Activated CD4-positive, alpha-beta T cell treated with anti-CD3 and anti-CD28 coated beads, Interleukin-2, amount 50 U/mL, for 1 hour (primary cell): ENCODE data around the gene NFKB1.
"Not testable (repeated sequence)": the region's sequence is repeated elsewhere in the genome, so short reads cannot be mapped to it uniquely, and the experiment has no call there.

Source experiments
- DNase-seq: peaks from one replicate; pipeline ENCODE4 v3.0.0-alpha.2; 2020

The NFKB1 gene, protein sequence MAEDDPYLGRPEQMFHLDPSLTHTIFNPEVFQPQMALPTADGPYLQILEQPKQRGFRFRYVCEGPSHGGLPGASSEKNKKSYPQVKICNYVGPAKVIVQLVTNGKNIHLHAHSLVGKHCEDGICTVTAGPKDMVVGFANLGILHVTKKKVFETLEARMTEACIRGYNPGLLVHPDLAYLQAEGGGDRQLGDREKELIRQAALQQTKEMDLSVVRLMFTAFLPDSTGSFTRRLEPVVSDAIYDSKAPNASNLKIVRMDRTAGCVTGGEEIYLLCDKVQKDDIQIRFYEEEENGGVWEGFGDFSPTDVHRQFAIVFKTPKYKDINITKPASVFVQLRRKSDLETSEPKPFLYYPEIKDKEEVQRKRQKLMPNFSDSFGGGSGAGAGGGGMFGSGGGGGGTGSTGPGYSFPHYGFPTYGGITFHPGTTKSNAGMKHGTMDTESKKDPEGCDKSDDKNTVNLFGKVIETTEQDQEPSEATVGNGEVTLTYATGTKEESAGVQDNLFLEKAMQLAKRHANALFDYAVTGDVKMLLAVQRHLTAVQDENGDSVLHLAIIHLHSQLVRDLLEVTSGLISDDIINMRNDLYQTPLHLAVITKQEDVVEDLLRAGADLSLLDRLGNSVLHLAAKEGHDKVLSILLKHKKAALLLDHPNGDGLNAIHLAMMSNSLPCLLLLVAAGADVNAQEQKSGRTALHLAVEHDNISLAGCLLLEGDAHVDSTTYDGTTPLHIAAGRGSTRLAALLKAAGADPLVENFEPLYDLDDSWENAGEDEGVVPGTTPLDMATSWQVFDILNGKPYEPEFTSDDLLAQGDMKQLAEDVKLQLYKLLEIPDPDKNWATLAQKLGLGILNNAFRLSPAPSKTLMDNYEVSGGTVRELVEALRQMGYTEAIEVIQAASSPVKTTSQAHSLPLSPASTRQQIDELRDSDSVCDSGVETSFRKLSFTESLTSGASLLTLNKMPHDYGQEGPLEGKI

GRCh38 chr4:102500696-102501446 lies at the start of gene NFKB1:
Gene NFKB1 (plus strand): TSS chr4:102501359. CDS start chr4:102525519, 24,160 bp downstream.
- DNase-seq, result peak; percentile 77

GRCh38 chr4:102452854-102453253 lies 48.3 kb upstream of the NFKB1 start:
- no peak for DNase-seq

GRCh38 chr4:102453827-102454226 lies 47.3 kb upstream of the NFKB1 start:
- DNase-seq, result no peak

DNA sequence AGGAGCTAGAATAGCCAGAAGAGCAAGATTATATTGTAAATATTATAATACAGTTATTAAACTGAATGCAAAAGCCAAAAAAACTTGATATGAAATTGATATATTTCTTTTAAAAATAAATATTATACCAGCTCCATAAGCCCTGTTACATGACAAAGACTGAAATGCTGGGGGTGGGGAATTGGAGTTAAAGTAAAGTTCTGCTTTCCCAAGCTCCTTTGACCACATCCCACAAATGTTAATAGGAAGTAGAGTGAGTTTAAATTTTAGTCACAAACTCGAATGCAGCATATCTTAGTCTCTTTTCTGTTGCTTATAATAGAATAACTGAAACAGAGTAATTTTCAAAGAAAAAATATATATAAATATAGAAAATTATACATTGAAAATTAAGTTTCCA lies 46.9 kb upstream of the NFKB1 start:
- DNase-seq, result no peak

GRCh38 chr4:102454981-102455685 lies 46.0 kb upstream of the NFKB1 start:
- no peak for DNase-seq

GRCh38 chr4:102455750-102456149 lies 45.4 kb upstream of the NFKB1 start:
- DNase-seq, result no peak

DNA sequence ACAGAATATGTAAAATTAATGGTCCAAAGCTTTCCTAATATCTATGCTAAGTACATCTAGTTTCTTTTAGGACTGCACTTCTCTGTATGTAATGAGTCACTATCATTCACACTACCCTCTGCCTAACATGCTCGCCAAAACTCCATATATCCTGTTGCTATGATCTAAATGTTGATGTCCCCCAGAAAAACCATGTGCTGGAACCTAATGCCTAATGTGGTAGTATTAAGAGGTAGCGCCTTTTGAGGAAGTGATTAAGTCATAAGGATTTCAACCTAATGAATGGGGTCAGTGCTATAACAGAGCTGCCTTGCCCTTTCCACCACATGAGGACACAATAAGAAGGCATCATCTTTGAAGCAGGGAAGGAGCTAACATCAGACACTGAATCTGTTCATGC lies 34.9 kb upstream of the NFKB1 start:
- no peak for DNase-seq

- DNase-seq, result no peak
These were observed 31.4 kb upstream of the NFKB1 start for GRCh38 chr4:102469806-102470205.

DNA sequence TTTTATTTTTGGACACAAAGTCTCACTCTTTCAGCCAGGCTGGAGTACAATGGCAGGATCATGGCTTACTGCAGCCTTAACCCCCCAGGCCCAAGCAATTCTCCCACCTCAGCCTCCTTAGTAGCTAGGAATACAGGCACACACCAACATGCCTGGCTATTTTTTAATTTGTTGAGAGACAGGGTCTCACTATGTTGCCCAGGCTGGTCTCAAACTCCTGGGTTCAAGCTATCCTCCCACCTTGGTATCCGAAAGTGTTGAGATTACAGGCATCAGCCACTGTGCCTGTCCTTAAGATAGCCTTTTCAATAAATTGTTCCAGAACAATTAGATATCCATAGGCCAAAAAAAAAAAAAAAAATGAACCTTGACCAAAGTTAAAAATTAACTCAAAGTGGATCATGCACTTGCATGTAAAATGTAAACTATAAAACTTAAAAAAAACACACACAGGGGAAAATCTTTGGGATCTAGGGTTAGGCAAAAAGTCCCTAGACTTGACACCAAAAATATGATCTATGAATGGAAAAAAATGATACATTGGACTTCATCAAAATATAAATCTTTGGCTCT lies 28.6 kb upstream of the NFKB1 start:
- no peak for DNase-seq

GRCh38 chr4:102473476-102473875 lies 27.7 kb upstream of the NFKB1 start:
- DNase-seq, result no peak

- DNase-seq, result no peak
These were observed 26.2 kb upstream of the NFKB1 start for GRCh38 chr4:102474736-102475504.

DNA sequence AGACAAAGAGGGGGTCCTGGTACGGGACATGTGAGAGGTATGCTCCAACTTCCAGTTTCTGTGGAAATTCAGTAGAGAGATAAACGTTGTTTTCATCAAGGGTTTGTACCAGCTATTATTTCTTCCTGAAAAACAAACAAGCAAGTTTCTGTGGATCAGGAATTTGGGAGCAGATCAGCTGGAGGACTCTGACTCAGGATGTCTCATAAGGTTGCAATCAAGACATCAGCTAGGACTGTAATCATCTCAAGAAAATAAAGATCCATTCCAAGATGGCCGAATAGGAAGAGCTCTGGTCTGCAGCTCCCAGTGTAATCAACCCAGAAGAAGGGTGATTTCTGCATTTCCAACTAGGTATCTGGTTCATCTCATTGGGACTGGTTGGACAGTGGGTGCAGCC lies 23.5 kb upstream of the NFKB1 start:
- no peak for DNase-seq

GRCh38 chr4:102478186-102478585 lies 23.0 kb upstream of the NFKB1 start:
- DNase-seq, result no peak

DNA sequence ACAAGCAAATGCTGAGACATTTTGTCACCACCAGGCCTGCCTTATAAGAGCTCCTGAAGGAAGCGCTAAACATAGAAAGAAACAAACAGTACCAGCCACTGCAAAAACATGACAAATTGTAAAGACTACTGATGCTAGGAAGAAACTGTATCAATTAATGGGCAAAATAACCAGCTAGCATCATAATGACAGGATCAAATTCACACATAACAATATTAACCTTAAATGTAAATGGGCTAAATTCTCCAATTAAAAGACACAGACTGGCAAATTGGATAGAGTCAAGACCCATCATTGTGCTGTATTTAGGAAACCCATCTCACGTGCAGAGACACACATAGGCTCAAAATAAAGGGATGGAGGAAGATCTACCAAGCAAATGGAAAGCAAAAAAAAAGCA lies 21.3 kb upstream of the NFKB1 start:
- DNase-seq, result not testable (repeated sequence)

DNA sequence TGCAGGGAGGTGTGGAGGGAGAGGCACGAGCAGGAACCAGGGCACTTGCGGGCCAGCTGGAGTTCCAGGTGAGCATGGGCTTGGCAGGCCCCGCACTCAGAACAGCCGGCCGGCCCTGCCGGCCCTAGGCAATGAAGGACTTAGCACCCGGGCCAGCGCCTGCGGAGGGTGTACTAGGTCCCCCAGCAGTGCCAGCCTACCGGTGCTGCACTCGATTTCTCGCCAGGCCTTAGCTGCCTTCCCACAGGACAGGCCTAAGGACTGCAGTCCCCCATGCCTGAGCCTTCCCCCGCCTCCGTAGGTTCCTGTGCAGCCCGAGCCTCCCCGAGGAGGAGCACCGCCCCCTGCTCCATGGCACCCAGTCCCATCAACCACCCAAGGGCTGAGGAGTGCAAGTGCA lies 18.0 kb upstream of the NFKB1 start:
- no peak for DNase-seq

- DNase-seq, result not testable (repeated sequence)
These were observed 17.0 kb upstream of the NFKB1 start for GRCh38 chr4:102483990-102484692.

- no peak for DNase-seq
These were observed 8.5 kb upstream of the NFKB1 start for GRCh38 chr4:102492531-102493241.

GRCh38 chr4:102493257-102493656 lies 7.9 kb upstream of the NFKB1 start:
- no peak for DNase-seq

DNA sequence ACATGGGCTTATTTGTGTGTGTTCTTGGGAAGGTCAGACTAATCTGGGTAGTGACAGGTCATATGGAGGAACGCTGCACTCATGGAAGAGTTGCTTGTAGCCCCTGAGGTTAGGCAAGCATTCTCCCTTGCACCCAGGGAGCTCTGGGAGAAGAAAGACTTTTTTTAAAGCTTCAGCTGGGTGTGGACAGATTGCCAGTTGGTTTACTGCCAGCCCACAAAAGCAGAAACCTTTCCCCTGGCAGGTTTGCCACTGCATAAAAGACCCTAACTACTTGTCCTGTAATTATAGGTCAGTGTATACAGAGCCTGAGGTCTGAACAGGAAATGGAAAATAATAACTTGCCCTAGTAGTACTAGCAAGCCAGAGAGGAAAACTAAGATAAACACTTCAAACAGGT lies 7.4 kb upstream of the NFKB1 start:
- DNase-seq, result no peak

GRCh38 chr4:102494603-102495002 lies 6.6 kb upstream of the NFKB1 start:
- no peak for DNase-seq
